H1 (cell line): ENCODE measurements around the gene KIAA0513. TPM values are rescaled to one million over a fixed set of nuclear protein-coding genes. Genes with fewer than 3 reads are reported as not detected.

ENCODE experiments used
- ASH2L ChIP-seq: fragments of 200-600, 300-600 bp; sonication (generic); IDR thresholded peaks from one replicate; pipeline ENCODE4 v1.7.1; 2017; ENCODE audit warnings: low read length
- CEBPB ChIP-seq: IDR thresholded peaks from 2 replicates; pipeline ENCODE4 v1.6.1; 2012; ENCODE audit warnings: low read depth, low read length
- GABPA ChIP-seq: IDR thresholded peaks from 2 replicates; pipeline ENCODE4 v1.6.1; 2011; ENCODE audit warnings: mild to moderate bottlenecking, low read length, moderate library complexity, borderline replicate concordance; ENCODE audit not compliant: insufficient read depth
- HDAC6 ChIP-seq: IDR thresholded peaks from one replicate; pipeline ENCODE4 v1.7.1; 2012; ENCODE audit warnings: low read depth, mild to moderate bottlenecking, inconsistent platforms, low read length, moderate library complexity
- POU5F1 ChIP-seq: IDR thresholded peaks from 2 replicates; pipeline ENCODE4 v1.6.1; 2011; ENCODE audit warnings: low read depth, mild to moderate bottlenecking, low read length, moderate library complexity
- SP4 ChIP-seq: IDR thresholded peaks from 2 replicates; pipeline ENCODE4 v1.6.1; 2012; ENCODE audit warnings: low read length, inconsistent platforms
- YY1 ChIP-seq: IDR thresholded peaks from 2 replicates; pipeline ENCODE4 v1.6.1; 2011; ENCODE audit warnings: low read depth, mild to moderate bottlenecking, low read length
- polyA plus RNA-seq, 7 experiments: library from polyadenylated mRNA; depleted of rRNA in 3 of 7; stranded (reverse) in 5 of 7; unstranded in 2 of 7; fragments of >200 nt in 5 of 7; fragments of 200-250 nt in 2 of 7; gene quantifications; 1 replicate in 5 of 7; 2 replicates in 1 of 7; 4 replicates in 1 of 7; pipeline versions ENCODE4 v1.2.1 to v1.2.3, GENCODE V29; 2011 to 2013; ENCODE audit warnings: missing spikeins in 2 of 7, mixed read lengths in 2 of 7
- total RNA-seq: library from RNA; stranded (reverse); fragmentation: NEBNext Ultra II Directional; extraction: Animal tissue kit (Norgen Biotek cat#: 25700); gene quantifications from 2 replicates; pipeline ENCODE4 v1.2.1, GENCODE V29; 2021
- TF ChIP-seq, protein P1 (sequence below): fragments of 300-600 bp; sonication (generic); IDR thresholded peaks from 2 replicates; pipeline ENCODE4 v1.7.1; 2012; ENCODE audit warnings: low read length, moderate library complexity, mild to moderate bottlenecking, inconsistent platforms; ENCODE audit not compliant: insufficient replicate concordance
- TF ChIP-seq, protein P2 (sequence below): IDR thresholded peaks from 2 replicates; pipeline ENCODE4 v1.6.1; 2011; ENCODE audit warnings: low read length, improper control_type of control experiment

KIAA0513 gene
- total and polyA plus RNA-seq, 2 of the 8 experiments (the other 6 are each of a cell fraction or from before 2014, with no cell fraction given) = 2.1 to 6.1 TPM

- TF ChIP-seq, protein P1, sequence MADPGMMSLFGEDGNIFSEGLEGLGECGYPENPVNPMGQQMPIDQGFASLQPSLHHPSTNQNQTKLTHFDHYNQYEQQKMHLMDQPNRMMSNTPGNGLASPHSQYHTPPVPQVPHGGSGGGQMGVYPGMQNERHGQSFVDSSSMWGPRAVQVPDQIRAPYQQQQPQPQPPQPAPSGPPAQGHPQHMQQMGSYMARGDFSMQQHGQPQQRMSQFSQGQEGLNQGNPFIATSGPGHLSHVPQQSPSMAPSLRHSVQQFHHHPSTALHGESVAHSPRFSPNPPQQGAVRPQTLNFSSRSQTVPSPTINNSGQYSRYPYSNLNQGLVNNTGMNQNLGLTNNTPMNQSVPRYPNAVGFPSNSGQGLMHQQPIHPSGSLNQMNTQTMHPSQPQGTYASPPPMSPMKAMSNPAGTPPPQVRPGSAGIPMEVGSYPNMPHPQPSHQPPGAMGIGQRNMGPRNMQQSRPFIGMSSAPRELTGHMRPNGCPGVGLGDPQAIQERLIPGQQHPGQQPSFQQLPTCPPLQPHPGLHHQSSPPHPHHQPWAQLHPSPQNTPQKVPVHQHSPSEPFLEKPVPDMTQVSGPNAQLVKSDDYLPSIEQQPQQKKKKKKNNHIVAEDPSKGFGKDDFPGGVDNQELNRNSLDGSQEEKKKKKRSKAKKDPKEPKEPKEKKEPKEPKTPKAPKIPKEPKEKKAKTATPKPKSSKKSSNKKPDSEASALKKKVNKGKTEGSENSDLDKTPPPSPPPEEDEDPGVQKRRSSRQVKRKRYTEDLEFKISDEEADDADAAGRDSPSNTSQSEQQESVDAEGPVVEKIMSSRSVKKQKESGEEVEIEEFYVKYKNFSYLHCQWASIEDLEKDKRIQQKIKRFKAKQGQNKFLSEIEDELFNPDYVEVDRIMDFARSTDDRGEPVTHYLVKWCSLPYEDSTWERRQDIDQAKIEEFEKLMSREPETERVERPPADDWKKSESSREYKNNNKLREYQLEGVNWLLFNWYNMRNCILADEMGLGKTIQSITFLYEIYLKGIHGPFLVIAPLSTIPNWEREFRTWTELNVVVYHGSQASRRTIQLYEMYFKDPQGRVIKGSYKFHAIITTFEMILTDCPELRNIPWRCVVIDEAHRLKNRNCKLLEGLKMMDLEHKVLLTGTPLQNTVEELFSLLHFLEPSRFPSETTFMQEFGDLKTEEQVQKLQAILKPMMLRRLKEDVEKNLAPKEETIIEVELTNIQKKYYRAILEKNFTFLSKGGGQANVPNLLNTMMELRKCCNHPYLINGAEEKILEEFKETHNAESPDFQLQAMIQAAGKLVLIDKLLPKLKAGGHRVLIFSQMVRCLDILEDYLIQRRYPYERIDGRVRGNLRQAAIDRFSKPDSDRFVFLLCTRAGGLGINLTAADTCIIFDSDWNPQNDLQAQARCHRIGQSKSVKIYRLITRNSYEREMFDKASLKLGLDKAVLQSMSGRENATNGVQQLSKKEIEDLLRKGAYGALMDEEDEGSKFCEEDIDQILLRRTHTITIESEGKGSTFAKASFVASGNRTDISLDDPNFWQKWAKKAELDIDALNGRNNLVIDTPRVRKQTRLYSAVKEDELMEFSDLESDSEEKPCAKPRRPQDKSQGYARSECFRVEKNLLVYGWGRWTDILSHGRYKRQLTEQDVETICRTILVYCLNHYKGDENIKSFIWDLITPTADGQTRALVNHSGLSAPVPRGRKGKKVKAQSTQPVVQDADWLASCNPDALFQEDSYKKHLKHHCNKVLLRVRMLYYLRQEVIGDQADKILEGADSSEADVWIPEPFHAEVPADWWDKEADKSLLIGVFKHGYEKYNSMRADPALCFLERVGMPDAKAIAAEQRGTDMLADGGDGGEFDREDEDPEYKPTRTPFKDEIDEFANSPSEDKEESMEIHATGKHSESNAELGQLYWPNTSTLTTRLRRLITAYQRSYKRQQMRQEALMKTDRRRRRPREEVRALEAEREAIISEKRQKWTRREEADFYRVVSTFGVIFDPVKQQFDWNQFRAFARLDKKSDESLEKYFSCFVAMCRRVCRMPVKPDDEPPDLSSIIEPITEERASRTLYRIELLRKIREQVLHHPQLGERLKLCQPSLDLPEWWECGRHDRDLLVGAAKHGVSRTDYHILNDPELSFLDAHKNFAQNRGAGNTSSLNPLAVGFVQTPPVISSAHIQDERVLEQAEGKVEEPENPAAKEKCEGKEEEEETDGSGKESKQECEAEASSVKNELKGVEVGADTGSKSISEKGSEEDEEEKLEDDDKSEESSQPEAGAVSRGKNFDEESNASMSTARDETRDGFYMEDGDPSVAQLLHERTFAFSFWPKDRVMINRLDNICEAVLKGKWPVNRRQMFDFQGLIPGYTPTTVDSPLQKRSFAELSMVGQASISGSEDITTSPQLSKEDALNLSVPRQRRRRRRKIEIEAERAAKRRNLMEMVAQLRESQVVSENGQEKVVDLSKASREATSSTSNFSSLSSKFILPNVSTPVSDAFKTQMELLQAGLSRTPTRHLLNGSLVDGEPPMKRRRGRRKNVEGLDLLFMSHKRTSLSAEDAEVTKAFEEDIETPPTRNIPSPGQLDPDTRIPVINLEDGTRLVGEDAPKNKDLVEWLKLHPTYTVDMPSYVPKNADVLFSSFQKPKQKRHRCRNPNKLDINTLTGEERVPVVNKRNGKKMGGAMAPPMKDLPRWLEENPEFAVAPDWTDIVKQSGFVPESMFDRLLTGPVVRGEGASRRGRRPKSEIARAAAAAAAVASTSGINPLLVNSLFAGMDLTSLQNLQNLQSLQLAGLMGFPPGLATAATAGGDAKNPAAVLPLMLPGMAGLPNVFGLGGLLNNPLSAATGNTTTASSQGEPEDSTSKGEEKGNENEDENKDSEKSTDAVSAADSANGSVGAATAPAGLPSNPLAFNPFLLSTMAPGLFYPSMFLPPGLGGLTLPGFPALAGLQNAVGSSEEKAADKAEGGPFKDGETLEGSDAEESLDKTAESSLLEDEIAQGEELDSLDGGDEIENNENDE = no peak
- TF ChIP-seq HDAC6 (no peak), SP4 (no peak), YY1 (no peak), GABPA (no peak), CEBPB (no peak), POU5F1 (no peak), ASH2L (no peak)
- TF ChIP-seq, protein P2, sequence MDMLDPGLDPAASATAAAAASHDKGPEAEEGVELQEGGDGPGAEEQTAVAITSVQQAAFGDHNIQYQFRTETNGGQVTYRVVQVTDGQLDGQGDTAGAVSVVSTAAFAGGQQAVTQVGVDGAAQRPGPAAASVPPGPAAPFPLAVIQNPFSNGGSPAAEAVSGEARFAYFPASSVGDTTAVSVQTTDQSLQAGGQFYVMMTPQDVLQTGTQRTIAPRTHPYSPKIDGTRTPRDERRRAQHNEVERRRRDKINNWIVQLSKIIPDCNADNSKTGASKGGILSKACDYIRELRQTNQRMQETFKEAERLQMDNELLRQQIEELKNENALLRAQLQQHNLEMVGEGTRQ = no peak
Observed at GRCh38 chr16:84999857-85000480, 27.6 kb upstream of the KIAA0513 start (continued).
